ENCODE results near the gene ARHGAP45. TPM values are rescaled to one million over a fixed set of nuclear protein-coding genes. Genes with fewer than 3 reads are reported as not detected.

ARHGAP45 gene
- total RNA-seq, 2 donors from 2014 or later, result 320 to 338 TPM

- DNase-seq (ENCODE audit: low spot score) (no peak), ATAC-seq (peak in 1 of 2 donors; percentile 21)
- Mint-ChIP-seq H3K27me3 (no peaks in the 10 kb centered on the region), H3K4me3 (no peak overlapping the region), H3K27ac (no peak overlapping the region), H3K9me3 (no peaks in the 10 kb centered on the region), H3K4me1 (ENCODE audit: low read depth in 2 of 2) (peaks cover 10 to 11% of the 10 kb centered on the region in 2 donors), H3K36me3 (no peaks in the 10 kb centered on the region)
Observed at GRCh38 chr19:1053176-1054101, 13.5 kb upstream of the ARHGAP45 start.

DNA sequence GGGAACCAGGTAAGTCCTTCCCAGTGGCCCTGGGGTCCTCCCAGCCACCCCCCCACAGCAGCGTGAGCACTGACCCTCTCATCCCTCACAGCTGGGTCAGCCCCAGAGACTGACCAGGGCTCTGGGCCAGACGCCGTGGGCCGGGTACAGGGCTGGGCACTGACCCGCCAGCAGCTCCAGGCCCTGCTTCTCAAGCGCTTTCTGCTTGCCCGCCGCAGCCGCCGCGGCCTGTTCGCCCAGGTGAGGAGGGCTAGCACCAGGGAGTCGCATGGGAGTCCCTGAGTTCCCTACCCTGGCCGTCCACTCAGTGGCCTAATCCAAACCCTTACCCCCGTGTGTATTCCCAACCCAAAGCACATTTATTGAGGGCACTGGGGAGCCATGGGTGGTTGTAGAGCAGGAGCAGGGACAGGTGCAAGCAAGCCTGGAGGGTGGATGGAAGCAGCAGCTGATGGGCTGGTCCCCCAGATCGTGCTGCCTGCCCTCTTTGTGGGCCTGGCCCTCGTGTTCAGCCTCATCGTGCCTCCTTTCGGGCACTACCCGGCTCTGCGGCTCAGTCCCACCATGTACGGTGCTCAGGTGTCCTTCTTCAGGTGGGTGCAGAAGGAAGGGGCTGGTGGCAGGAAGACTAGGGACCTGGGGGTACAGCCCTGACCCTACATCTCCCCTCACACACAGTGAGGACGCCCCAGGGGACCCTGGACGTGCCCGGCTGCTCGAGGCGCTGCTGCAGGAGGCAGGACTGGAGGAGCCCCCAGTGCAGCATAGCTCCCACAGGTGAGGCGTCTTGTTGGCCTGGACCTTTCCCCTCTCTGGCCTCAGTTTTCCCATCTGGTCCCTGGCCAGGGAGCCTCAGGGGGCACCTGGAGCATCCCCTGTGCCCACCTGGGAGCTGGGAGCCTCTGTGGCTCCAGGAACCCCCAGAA is 12.6 kb upstream of the ARHGAP45 start:
- Mint-ChIP-seq H3K4me3 (no peak overlapping the region), H3K27me3 (no peaks in the 10 kb centered on the region), H3K36me3 (no peaks in the 10 kb centered on the region), H3K27ac (no peak overlapping the region), H3K4me1 (ENCODE audit: low read depth in 2 of 2) (peaks cover 10 to 11% of the 10 kb centered on the region in 2 donors), H3K9me3 (no peaks in the 10 kb centered on the region)
- ATAC-seq (no peak), DNase-seq (ENCODE audit: low spot score) (no peak)

DNA sequence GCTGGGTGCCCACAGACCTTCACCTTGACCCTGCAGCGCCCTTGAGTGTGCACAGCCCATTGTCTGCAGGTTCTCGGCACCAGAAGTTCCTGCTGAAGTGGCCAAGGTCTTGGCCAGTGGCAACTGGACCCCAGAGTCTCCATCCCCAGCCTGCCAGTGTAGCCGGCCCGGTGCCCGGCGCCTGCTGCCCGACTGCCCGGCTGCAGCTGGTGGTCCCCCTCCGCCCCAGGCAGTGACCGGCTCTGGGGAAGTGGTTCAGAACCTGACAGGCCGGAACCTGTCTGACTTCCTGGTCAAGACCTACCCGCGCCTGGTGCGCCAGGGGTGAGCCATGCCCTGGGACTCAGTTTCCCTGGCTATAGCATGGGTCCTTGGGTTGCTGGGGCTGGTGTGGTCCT is 11.9 kb upstream of the ARHGAP45 start:
- Mint-ChIP-seq H3K27ac (no peak overlapping the region), H3K4me1 (ENCODE audit: low read depth in 2 of 2) (peaks cover 10 to 11% of the 10 kb centered on the region in 2 donors), H3K27me3 (no peaks in the 10 kb centered on the region), H3K9me3 (no peaks in the 10 kb centered on the region), H3K4me3 (no peak overlapping the region), H3K36me3 (no peaks in the 10 kb centered on the region)
- no peak for ATAC-seq
- DNase-seq (ENCODE audit: low spot score), result no peak

DNA sequence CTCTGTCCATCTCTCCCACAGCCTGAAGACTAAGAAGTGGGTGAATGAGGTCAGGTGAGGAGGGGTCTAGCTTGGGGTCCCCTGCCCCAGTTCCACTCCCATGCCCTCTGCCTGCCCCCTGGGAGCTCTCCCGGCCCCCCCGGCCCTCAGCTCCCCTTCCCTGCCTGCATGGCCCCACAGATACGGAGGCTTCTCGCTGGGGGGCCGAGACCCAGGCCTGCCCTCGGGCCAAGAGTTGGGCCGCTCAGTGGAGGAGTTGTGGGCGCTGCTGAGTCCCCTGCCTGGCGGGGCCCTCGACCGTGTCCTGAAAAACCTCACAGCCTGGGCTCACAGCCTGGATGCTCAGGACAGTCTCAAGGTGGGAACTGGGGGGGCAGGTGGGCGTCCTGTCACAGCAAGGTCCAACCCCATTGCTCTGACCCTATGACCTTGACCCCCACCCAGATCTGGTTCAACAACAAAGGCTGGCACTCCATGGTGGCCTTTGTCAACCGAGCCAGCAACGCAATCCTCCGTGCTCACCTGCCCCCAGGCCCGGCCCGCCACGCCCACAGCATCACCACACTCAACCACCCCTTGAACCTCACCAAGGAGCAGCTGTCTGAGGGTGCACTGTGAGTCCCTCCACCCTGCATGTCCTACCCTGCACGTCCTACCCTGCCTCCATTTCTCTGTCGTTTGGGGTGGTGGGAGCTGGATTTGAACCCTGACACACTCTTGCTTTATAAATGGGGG is 10.9 kb upstream of the ARHGAP45 start:
- no peaks in the 10 kb centered on the region for H3K9me3 Mint-ChIP-seq
- no peak overlapping the region for H3K4me3 Mint-ChIP-seq
- H3K27ac Mint-ChIP-seq, result peak overlapping the region in 1 of 2 donors; percentile 4
- H3K4me1 Mint-ChIP-seq (ENCODE audit: low read depth in 2 of 2), result peaks cover 10 to 11% of the 10 kb centered on the region in 2 donors
- H3K27me3 Mint-ChIP-seq, result no peaks in the 10 kb centered on the region
- H3K36me3 Mint-ChIP-seq, result no peaks in the 10 kb centered on the region
- DNase-seq (ENCODE audit: low spot score), result no peak
- no peak for ATAC-seq

DNA sequence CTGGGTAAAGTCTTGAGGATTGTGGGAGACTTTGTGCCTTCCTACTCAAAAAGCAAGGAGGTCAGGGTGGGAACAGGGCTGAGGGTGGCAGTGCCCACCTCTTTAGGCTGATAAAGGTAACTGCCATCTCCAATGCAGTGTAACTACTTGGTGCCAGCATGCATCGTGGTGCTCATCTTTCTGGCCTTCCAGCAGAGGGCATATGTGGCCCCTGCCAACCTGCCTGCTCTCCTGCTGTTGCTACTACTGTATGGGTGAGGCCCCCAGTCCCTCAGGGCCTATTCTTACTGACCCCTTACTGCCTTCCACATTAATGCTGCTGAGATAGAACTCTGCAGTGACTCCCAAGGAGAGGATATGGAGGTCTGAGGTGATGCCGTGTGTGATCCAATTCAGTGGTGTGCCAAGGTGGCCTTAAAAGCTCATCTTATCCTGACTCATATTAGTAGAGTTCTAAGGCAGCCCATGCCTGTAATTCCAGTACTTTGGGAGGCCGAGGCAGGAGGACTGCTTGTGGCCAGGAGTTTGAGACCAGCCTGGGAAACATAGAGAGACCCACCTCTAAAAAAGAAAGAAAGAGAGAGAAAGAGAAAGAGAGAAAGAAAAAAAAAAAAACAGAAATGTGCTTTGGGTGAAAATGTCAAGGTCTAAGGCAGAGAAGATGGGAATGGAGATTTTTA is 9.7 kb upstream of the ARHGAP45 start:
- Mint-ChIP-seq H3K4me1 (ENCODE audit: low read depth in 2 of 2) (peaks cover 10 to 12% of the 10 kb centered on the region in 2 donors), H3K9me3 (no peaks in the 10 kb centered on the region), H3K36me3 (no peaks in the 10 kb centered on the region), H3K27me3 (no peaks in the 10 kb centered on the region), H3K27ac (peak overlapping the region; percentile 38 to 58), H3K4me3 (no peak overlapping the region)
- ATAC-seq, result peak; percentile 53 to 59
- no peak for DNase-seq (ENCODE audit: low spot score)

- H3K27me3 Mint-ChIP-seq, result no peaks in the 10 kb centered on the region
- no peak for ATAC-seq
- no peaks in the 10 kb centered on the region for H3K9me3 Mint-ChIP-seq
- H3K27ac Mint-ChIP-seq, result no peak overlapping the region
- H3K36me3 Mint-ChIP-seq, result no peaks in the 10 kb centered on the region
- DNase-seq (ENCODE audit: low spot score), result no peak
- H3K4me3 Mint-ChIP-seq, result no peak overlapping the region
- peaks cover 10 to 11% of the 10 kb centered on the region in 2 donors for H3K4me1 Mint-ChIP-seq (ENCODE audit: low read depth in 2 of 2)
Observed at GRCh38 chr19:1058112-1058511, 8.9 kb upstream of the ARHGAP45 start.

DNA sequence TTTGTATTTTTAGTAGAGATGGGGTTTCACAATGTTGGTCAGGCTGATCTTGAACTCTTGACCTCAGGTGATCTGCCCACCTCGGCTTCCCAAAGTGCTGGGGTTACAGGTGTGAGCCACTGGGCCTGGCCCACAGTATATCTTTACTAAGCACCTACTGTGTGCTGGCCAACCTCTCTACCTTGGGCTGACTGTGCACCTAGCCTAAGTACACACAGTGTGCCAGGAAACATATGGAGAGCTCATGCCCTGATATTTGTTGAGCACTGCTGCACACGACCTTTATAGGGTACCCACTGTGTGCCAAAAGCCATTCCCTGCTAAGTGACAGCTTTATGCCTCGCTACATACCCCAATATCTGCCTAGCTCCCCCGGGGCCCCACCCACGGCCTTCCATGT is 6.3 kb upstream of the ARHGAP45 start:
- Mint-ChIP-seq H3K36me3 (no peaks in the 10 kb centered on the region), H3K9me3 (no peaks in the 10 kb centered on the region), H3K4me3 (no peak overlapping the region), H3K27me3 (no peaks in the 10 kb centered on the region), H3K27ac (no peak overlapping the region), H3K4me1 (ENCODE audit: low read depth in 2 of 2) (peaks cover 22 to 32% of the 10 kb centered on the region in 2 donors)
- no peak for ATAC-seq
- DNase-seq (ENCODE audit: low spot score), result no peak

DNA sequence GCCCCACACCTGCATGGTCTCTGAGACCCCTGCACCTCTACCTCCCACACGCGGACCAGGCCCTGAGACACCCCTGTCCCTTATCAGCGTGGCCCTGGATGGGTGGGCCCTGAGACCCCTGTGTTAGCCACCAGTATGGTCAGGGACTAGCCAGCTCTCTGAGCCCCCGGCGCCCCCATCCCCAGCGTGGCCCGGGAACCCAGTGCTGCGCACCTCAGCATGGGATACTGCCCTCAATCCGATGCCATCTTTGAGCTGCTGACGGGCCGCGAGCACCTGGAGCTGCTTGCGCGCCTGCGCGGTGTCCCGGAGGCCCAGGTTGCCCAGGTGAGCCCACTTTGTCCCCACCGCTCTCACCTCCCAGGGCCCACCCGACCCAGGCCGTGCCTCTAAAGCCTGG is 5.0 kb upstream of the ARHGAP45 start:
- ATAC-seq (no peak), DNase-seq (ENCODE audit: low spot score) (no peak)
- no peaks in the 10 kb centered on the region for H3K36me3 Mint-ChIP-seq
- peaks cover 22 to 28% of the 10 kb centered on the region in 2 donors for H3K4me1 Mint-ChIP-seq (ENCODE audit: low read depth in 2 of 2)
- no peak overlapping the region for H3K27ac Mint-ChIP-seq
- H3K4me3 Mint-ChIP-seq, result no peak overlapping the region
- H3K27me3 Mint-ChIP-seq, result no peaks in the 10 kb centered on the region
- H3K9me3 Mint-ChIP-seq, result no peaks in the 10 kb centered on the region

GRCh38 chr19:1062387-1063029 is 4.5 kb upstream of the ARHGAP45 start:
- Mint-ChIP-seq H3K36me3 (no peaks in the 10 kb centered on the region), H3K4me1 (ENCODE audit: low read depth in 2 of 2) (peaks cover 19 to 25% of the 10 kb centered on the region in 2 donors), H3K4me3 (no peak overlapping the region), H3K9me3 (no peaks in the 10 kb centered on the region), H3K27ac (no peak overlapping the region), H3K27me3 (no peaks in the 10 kb centered on the region)
- ATAC-seq, result no peak
- no peak for DNase-seq (ENCODE audit: low spot score)

DNA sequence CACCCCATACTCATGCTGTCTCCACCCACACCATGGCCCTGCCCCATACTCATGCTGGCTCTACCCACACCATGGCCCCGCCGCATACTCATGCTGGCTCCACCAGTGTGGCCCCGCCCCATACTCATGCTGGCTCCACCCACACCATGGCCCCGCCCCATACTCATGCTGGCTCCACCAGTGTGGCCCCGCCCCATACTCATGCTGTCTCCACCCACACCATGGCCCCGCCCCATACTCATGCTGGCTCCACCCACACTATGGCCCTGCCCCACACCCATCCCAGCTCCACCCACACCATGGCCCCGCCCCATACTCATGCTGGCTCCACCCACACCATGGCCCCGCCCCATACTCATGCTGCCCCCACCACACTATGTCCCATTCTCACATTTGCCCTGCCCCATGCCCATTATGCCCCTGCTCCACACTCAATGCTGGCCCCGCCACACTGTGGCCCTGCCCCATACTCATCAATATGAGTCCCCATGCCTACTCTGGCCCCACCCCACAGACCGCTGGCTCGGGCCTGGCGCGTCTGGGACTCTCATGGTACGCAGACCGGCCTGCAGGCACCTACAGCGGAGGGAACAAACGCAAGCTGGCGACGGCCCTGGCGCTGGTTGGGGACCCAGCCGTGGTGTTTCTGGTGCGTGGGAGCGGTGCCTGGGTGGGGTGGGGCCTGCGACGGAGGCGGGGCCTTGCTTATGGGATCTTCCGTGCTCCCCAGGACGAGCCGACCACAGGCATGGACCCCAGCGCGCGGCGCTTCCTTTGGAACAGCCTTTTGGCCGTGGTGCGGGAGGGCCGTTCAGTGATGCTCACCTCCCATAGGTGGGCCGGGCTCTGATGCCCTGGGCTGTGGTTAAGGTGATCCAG is 3.7 kb upstream of the ARHGAP45 start:
- H3K9me3 Mint-ChIP-seq, result no peaks in the 10 kb centered on the region
- peaks cover 12 to 25% of the 10 kb centered on the region in 2 donors for H3K4me1 Mint-ChIP-seq (ENCODE audit: low read depth in 2 of 2)
- no peaks in the 10 kb centered on the region for H3K27me3 Mint-ChIP-seq
- DNase-seq (ENCODE audit: low spot score) (no peak), ATAC-seq (peak in 1 of 2 donors; percentile 26)
- no peaks in the 10 kb centered on the region for H3K36me3 Mint-ChIP-seq
- H3K4me3 Mint-ChIP-seq, result no peak overlapping the region
- no peak overlapping the region for H3K27ac Mint-ChIP-seq

DNA sequence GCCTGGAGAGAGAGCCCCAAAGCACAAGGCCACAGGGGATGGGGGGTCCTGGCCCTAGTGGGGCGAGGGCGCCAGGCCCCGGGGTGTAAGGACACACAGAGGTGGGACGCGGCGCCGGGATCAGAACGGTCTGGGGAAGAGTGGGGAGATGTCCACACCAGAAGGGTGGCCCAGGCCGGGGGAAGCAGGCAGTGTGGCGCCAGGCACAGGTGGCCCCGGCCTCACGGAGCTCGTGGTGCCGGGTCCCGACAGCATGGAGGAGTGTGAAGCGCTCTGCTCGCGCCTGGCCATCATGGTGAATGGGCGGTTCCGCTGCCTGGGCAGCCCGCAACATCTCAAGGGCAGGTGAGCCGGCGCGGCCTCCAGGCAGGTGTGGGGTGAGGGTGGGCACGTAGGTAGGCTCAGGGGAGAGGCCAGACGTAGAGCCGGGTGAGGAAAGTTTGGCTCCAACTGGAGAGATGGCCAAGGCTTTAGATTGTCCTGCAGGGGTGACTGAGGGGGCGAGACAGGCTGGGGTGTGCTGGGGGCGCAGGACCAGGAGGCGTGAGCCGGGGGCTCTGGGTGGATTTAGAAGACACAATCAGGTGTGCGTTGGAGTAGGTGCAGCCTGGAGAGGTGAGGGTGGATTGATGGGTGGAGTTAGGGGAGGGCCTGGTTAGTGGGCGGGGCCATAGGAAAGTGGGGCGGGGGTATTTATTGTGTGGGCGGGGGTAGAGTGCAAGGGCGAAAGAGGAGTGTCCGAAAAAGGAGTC is 2.9 kb upstream of the ARHGAP45 start:
- no peaks in the 10 kb centered on the region for H3K27me3 Mint-ChIP-seq
- H3K36me3 Mint-ChIP-seq, result peaks cover 6% of the 10 kb centered on the region
- H3K4me3 Mint-ChIP-seq, result no peak overlapping the region
- ATAC-seq (no peak), DNase-seq (ENCODE audit: low spot score) (no peak)
- peaks cover 19 to 31% of the 10 kb centered on the region in 2 donors for H3K4me1 Mint-ChIP-seq (ENCODE audit: low read depth in 2 of 2)
- no peak overlapping the region for H3K27ac Mint-ChIP-seq
- no peaks in the 10 kb centered on the region for H3K9me3 Mint-ChIP-seq
